Osteoblast (primary cell): ENCODE measurements around the gene IL32. TPM values are rescaled to one million over a fixed set of nuclear protein-coding genes. Genes with fewer than 3 reads are reported as not detected.
A peak's percentile ranks its signal among the peaks of the same experiment; 100 is the strongest.

Experiments
- DNase-seq: peaks from one replicate; pipeline ENCODE4 v3.0.0; 2011; ENCODE audit warnings: low spot score, mixed read lengths; ENCODE audit not compliant: insufficient read length; ENCODE audit errors: missing footprints
- H2AFZ ChIP-seq: 2 replicates; pipeline ENCODE4 v1.6.0; 2011; ENCODE audit warnings: mild to moderate bottlenecking, low read length
- H3K27ac ChIP-seq: 2 replicates; pipeline ENCODE4 v1.5.1; 2011; ENCODE audit warnings: mild to moderate bottlenecking, low read depth, low read length, moderate library complexity
- H3K27me3 ChIP-seq: 2 replicates; pipeline ENCODE4 v1.6.0; 2012; ENCODE audit warnings: mild to moderate bottlenecking, control low read depth, inconsistent platforms, low read length, moderate library complexity; ENCODE audit not compliant: insufficient read depth
- H3K36me3 ChIP-seq: 2 replicates; pipeline ENCODE4 v1.5.1; 2011; ENCODE audit warnings: mild to moderate bottlenecking, low read length, control low read depth, moderate library complexity; ENCODE audit not compliant: insufficient read depth
- H3K4me1 ChIP-seq: 2 replicates; pipeline ENCODE4 v1.5.1; 2011; ENCODE audit warnings: mild to moderate bottlenecking, low read length, control low read depth, moderate library complexity; ENCODE audit not compliant: insufficient read depth
- H3K4me2 ChIP-seq: 2 replicates; pipeline ENCODE4 v1.6.0; 2011; ENCODE audit warnings: mild to moderate bottlenecking, low read length; ENCODE audit not compliant: insufficient read depth
- H3K4me3 ChIP-seq: fragments of 200-600 bp; sonication (generic); 3 replicates; pipeline ENCODE4 v1.5.1; 2012; ENCODE audit warnings: mild to moderate bottlenecking, low read length, inconsistent platforms; ENCODE audit not compliant: insufficient read depth
- H3K79me2 ChIP-seq: 2 replicates; pipeline ENCODE4 v1.6.0; 2012; ENCODE audit warnings: mild to moderate bottlenecking, low read length, control low read depth, inconsistent platforms; ENCODE audit not compliant: insufficient read depth
- H3K9me3 ChIP-seq: 2 replicates; pipeline ENCODE4 v1.5.1; 2011; ENCODE audit warnings: low read depth, low read length, control low read depth
- H4K20me1 ChIP-seq: 2 replicates; pipeline ENCODE4 v1.6.0; 2012; ENCODE audit warnings: mild to moderate bottlenecking, low read length, control low read depth; ENCODE audit not compliant: insufficient read depth
- total RNA-seq: library from RNA; depleted of rRNA; stranded (reverse); fragments of >200 nt; gene quantifications from 2 replicates; pipeline ENCODE4 v1.2.3, GENCODE V29; 2012
- TF ChIP-seq, protein P1 (sequence below): IDR thresholded peaks from 2 replicates; pipeline ENCODE4 v1.5.1; 2011; ENCODE audit warnings: mild to moderate bottlenecking, low read depth, low read length, moderate library complexity; ENCODE audit errors: extremely low read depth

IL32 gene
- total RNA-seq, 1 donor: 0.72 TPM

- TF ChIP-seq, protein P1, sequence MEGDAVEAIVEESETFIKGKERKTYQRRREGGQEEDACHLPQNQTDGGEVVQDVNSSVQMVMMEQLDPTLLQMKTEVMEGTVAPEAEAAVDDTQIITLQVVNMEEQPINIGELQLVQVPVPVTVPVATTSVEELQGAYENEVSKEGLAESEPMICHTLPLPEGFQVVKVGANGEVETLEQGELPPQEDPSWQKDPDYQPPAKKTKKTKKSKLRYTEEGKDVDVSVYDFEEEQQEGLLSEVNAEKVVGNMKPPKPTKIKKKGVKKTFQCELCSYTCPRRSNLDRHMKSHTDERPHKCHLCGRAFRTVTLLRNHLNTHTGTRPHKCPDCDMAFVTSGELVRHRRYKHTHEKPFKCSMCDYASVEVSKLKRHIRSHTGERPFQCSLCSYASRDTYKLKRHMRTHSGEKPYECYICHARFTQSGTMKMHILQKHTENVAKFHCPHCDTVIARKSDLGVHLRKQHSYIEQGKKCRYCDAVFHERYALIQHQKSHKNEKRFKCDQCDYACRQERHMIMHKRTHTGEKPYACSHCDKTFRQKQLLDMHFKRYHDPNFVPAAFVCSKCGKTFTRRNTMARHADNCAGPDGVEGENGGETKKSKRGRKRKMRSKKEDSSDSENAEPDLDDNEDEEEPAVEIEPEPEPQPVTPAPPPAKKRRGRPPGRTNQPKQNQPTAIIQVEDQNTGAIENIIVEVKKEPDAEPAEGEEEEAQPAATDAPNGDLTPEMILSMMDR: no peak
- Histone ChIP-seq H3K9me3 (no peaks in the 10 kb centered on the region), H3K4me2 (no peak overlapping the region), H3K27me3 (peaks cover 16% of the 10 kb centered on the region), H2AFZ (no peak overlapping the region), H3K4me1 (peaks cover 20% of the 10 kb centered on the region), H3K36me3 (peaks cover 20% of the 10 kb centered on the region), H3K27ac (no peak overlapping the region), H4K20me1 (peaks cover 30% of the 10 kb centered on the region), H3K79me2 (no peaks in the 10 kb centered on the region), H3K4me3 (no peak overlapping the region)
- DNase-seq: no peak
Measured at GRCh38 chr16:3026609-3027488, 38.6 kb upstream of the IL32 start.

GRCh38 chr16:3027489-3027795 lies 38.0 kb upstream of the IL32 start:
- Histone ChIP-seq H3K36me3 (peaks cover 14% of the 10 kb centered on the region), H4K20me1 (peaks cover 26% of the 10 kb centered on the region), H3K4me2 (no peak overlapping the region)

GRCh38 chr16:3027983-3028715 lies 37.3 kb upstream of the IL32 start:
- Histone ChIP-seq H3K27me3 (peaks cover 27% of the 10 kb centered on the region), H3K4me3 (no peak overlapping the region), H3K79me2 (no peaks in the 10 kb centered on the region), H3K4me1 (peaks cover 7% of the 10 kb centered on the region), H3K9me3 (no peaks in the 10 kb centered on the region), H3K4me2 (no peak overlapping the region), H3K36me3 (peaks cover 10% of the 10 kb centered on the region), H3K27ac (no peak overlapping the region), H2AFZ (no peak overlapping the region), H4K20me1 (peaks cover 23% of the 10 kb centered on the region)
- TF ChIP-seq, protein P1: peak; percentile 46
- peak; percentile 96 for DNase-seq

More at GRCh38 chr16:3027489-3027795, 38.0 kb upstream of the IL32 start:
- H3K9me3 ChIP-seq: no peaks in the 10 kb centered on the region
- H3K79me2 ChIP-seq: no peaks in the 10 kb centered on the region
- H2AFZ ChIP-seq: no peak overlapping the region
- H3K27me3 ChIP-seq: peaks cover 21% of the 10 kb centered on the region
- peaks cover 14% of the 10 kb centered on the region for H3K4me1 ChIP-seq
- no peak overlapping the region for H3K4me3 ChIP-seq
- DNase-seq: no peak
- TF ChIP-seq, protein P1: no peak
- no peak overlapping the region for H3K27ac ChIP-seq

- peak; percentile 84 for DNase-seq
- peaks cover under 1% of the 10 kb centered on the region for H3K4me1 ChIP-seq
- H3K9me3 ChIP-seq: no peaks in the 10 kb centered on the region
- H3K79me2 ChIP-seq: no peaks in the 10 kb centered on the region
- H4K20me1 ChIP-seq: peaks cover 19% of the 10 kb centered on the region
- H3K27ac ChIP-seq: no peak overlapping the region
- no peak overlapping the region for H3K4me3 ChIP-seq
- H3K36me3 ChIP-seq: peaks cover 10% of the 10 kb centered on the region
- TF ChIP-seq, protein P1: no peak
- peaks cover 34% of the 10 kb centered on the region for H3K27me3 ChIP-seq
- H2AFZ ChIP-seq: no peak overlapping the region
- no peak overlapping the region for H3K4me2 ChIP-seq
Measured at GRCh38 chr16:3028716-3029319, 36.6 kb upstream of the IL32 start.
